ENCODE measurements around the gene MFAP3. TPM values are rescaled to one million over a fixed set of nuclear protein-coding genes. Genes with fewer than 3 reads are reported as not detected.

MFAP3 gene
- total and polyA plus RNA-seq, 2 of the 13 experiments (the other 11 are each of a cell fraction or from before 2014, with no cell fraction given): 12.1 to 28.3 TPM

DNA sequence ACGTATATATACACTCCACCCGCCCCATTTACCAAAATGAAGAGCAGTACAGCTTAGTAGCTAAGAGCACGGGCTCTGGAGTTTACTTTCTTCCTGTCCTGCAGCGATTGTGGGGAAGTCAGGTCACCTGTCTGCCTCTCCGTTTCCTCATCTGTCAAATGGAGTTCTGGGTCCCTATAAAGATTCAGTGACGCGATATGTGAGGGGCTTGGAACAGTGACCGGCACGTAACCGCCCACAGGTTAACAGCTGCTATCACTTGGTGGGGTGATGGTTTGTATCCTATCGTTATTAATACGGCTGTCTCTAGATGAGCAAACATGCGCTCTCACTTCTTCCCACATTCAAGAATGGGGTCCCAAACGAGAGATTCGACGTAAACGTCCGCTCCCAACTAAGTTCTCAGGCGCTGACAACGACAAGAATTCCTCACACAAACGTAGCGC, 483 bp upstream of the MFAP3 start (continued):
- TF ChIP-seq HNRNPUL1 (IDR thresholded peaks at IDR 0.05; ENCODE audit: low read depth, low read length) (no peak), TGIF2 (CRISPR knock-in tag; IDR thresholded peaks at IDR 0.05) (peak; percentile 71; the same call in 1 of the 2 replicates), ZNF780A (CRISPR knock-in tag; IDR thresholded peaks at IDR 0.05) (peak; percentile 64; the same call in 1 of the 2 replicates), FIP1L1 (IDR thresholded peaks at IDR 0.05; ENCODE audit: borderline replicate concordance, insufficient read depth, low read depth, low read length) (no peak), ELF3 (CRISPR knock-in tag; IDR thresholded peaks at IDR 0.05) (no peak), RXRB (CRISPR knock-in tag; IDR thresholded peaks at IDR 0.05; ENCODE audit: borderline replicate concordance) (no peak), ZNF3 (CRISPR knock-in tag; IDR thresholded peaks at IDR 0.05) (no peak), ZNF207 (IDR thresholded peaks at IDR 0.05; ENCODE audit: borderline replicate concordance) (no peak), CBX1 (IDR thresholded peaks at IDR 0.05; ENCODE audit: low read depth) (peak; percentile 4), SYNCRIP (IDR thresholded peaks at IDR 0.05; ENCODE audit: insufficient read depth, low read depth, low read length) (no peak), HIVEP1 (CRISPR knock-in tag; IDR thresholded peaks at IDR 0.05) (no peak)
- TF ChIP-seq, protein P1, sequence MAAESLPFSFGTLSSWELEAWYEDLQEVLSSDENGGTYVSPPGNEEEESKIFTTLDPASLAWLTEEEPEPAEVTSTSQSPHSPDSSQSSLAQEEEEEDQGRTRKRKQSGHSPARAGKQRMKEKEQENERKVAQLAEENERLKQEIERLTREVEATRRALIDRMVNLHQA (CRISPR knock-in tag; IDR thresholded peaks at IDR 0.05): no peak
- TF ChIP-seq, protein P2, sequence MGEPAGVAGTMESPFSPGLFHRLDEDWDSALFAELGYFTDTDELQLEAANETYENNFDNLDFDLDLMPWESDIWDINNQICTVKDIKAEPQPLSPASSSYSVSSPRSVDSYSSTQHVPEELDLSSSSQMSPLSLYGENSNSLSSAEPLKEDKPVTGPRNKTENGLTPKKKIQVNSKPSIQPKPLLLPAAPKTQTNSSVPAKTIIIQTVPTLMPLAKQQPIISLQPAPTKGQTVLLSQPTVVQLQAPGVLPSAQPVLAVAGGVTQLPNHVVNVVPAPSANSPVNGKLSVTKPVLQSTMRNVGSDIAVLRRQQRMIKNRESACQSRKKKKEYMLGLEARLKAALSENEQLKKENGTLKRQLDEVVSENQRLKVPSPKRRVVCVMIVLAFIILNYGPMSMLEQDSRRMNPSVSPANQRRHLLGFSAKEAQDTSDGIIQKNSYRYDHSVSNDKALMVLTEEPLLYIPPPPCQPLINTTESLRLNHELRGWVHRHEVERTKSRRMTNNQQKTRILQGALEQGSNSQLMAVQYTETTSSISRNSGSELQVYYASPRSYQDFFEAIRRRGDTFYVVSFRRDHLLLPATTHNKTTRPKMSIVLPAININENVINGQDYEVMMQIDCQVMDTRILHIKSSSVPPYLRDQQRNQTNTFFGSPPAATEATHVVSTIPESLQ (CRISPR knock-in tag; conservative IDR thresholded peaks at IDR 0.05): no peak
- TF ChIP-seq, protein P3, sequence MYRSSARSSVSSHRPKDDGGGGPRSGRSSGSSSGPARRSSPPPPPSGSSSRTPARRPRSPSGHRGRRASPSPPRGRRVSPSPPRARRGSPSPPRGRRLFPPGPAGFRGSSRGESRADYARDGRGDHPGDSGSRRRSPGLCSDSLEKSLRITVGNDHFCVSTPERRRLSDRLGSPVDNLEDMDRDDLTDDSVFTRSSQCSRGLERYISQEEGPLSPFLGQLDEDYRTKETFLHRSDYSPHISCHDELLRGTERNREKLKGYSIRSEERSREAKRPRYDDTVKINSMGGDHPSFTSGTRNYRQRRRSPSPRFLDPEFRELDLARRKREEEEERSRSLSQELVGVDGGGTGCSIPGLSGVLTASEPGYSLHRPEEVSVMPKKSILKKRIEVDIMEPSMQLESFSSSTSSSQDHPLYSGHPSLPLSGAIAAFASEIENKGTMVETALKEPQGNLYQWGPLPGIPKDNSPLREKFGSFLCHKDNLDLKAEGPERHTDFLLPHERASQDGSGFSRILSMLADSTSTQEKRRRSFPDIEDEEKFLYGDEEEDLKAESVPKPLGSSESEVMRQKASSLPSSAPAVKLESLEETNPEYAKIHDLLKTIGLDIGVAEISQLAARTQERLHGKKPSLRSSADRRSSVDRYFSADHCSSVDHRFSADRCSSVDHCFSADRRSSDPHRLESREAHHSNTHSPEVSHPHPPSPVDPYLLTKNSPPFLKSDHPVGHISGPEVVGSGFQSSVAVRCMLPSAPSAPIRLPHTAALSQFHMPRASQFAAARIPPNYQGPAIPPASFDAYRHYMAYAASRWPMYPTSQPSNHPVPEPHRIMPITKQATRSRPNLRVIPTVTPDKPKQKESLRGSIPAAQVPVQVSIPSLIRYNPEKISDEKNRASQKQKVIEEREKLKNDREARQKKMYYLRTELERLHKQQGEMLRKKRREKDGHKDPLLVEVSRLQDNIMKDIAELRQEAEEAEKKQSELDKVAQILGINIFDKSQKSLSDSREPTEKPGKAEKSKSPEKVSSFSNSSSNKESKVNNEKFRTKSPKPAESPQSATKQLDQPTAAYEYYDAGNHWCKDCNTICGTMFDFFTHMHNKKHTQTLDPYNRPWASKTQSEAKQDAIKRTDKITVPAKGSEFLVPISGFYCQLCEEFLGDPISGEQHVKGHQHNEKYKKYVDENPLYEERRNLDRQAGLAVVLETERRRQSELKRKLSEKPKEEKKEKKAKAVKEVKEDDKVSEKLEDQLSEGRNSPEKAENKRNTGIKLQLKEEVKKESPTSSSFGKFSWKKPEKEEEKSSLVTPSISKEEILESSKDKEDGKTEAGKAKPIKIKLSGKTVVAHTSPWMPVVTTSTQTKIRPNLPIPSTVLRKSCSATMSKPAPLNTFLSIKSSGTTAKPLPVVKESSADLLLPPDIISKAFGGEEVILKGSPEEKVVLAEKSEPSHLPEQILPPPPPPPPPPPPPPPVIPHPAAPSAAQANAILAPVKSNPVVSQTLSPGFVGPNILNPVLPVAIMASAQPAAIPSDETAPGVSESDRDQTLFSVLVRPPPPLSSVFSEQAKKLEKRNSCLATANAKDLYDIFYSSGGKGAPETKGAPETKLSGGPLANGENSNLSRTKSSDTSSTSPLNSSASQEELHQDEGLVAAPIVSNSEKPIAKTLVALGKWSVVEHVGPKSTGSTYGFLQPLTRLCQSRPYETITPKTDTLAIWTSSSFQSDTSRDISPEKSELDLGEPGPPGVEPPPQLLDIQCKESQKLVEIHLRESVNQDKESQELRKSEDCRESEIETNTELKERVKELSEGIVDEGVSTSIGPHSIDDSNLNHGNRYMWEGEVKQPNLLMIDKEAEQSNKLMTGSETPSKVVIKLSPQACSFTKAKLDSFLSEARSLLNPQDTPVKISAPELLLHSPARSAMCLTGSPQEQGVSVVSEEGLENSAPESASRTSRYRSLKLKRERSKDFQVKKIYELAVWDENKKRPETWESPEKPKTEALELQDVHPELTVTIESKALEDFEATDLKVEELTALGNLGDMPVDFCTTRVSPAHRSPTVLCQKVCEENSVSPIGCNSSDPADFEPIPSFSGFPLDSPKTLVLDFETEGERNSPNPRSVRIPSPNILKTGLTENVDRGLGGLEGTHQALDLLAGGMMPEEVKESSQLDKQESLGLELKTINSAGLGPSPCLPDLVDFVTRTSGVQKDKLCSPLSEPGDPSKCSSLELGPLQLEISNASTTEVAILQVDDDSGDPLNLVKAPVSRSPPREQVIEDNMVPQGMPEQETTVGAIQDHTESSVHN (CRISPR knock-in tag; IDR thresholded peaks at IDR 0.05): no peak
- TF ChIP-seq, protein P4, sequence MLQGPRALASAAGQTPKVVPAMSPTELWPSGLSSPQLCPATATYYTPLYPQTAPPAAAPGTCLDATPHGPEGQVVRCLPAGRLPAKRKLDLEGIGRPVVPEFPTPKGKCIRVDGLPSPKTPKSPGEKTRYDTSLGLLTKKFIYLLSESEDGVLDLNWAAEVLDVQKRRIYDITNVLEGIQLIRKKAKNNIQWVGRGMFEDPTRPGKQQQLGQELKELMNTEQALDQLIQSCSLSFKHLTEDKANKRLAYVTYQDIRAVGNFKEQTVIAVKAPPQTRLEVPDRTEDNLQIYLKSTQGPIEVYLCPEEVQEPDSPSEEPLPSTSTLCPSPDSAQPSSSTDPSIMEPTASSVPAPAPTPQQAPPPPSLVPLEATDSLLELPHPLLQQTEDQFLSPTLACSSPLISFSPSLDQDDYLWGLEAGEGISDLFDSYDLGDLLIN (CRISPR knock-in tag; IDR thresholded peaks at IDR 0.05; ENCODE audit: borderline replicate concordance): peak; percentile 16; the same call in 1 of the 2 replicates
- TF ChIP-seq, protein P5, sequence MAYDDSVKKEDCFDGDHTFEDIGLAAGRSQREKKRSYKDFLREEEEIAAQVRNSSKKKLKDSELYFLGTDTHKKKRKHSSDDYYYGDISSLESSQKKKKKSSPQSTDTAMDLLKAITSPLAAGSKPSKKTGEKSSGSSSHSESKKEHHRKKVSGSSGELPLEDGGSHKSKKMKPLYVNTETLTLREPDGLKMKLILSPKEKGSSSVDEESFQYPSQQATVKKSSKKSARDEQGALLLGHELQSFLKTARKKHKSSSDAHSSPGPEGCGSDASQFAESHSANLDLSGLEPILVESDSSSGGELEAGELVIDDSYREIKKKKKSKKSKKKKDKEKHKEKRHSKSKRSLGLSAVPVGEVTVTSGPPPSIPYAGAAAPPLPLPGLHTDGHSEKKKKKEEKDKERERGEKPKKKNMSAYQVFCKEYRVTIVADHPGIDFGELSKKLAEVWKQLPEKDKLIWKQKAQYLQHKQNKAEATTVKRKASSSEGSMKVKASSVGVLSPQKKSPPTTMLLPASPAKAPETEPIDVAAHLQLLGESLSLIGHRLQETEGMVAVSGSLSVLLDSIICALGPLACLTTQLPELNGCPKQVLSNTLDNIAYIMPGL (CRISPR knock-in tag; IDR thresholded peaks at IDR 0.05; ENCODE audit: borderline replicate concordance in 1 of 2, low read depth in 1 of 2): no peak
